SK-N-SH (cell line): ENCODE results near the gene ARMC7. TPM values are rescaled to one million over a fixed set of nuclear protein-coding genes. Genes with fewer than 3 reads are reported as not detected.

Source experiments
- CTCF ChIA-PET: fragments of 300-600, 350-600 bp; formaldehyde crosslinking; extraction: SDS; loops from one replicate; lab custom pipeline; 2021; lab: Yijun Ruan, JAX
- POLR2A ChIA-PET: fragments of 350-600 bp; sonication (Branson Sonifier 250); formaldehyde crosslinking; extraction: SDS; loops from one replicate; lab custom pipeline; 2020; ENCODE audit warnings: antibody characterized with exemption, inconsistent platforms; lab: Yijun Ruan, JAX
- DNase-seq: peaks from one replicate; pipeline ENCODE4 v3.0.0; 2012
- H2AFZ ChIP-seq: fragments of 200-600 bp; sonication (generic); 2 replicates; pipeline ENCODE4 v1.8.1; 2016; ENCODE audit warnings: antibody characterized with exemption, mild to moderate bottlenecking, low read depth
- H3F3A ChIP-seq: fragments of 200-600 bp; sonication (generic); replicated peaks from 2 replicates; pipeline ENCODE3; 2016; ENCODE audit warnings: antibody characterized with exemption, mild to moderate bottlenecking; ENCODE audit not compliant: insufficient read depth
- H3K27ac ChIP-seq, 2 experiments: fragments of 200-500 bp in 1 of 2; fragments of 200-600 bp in 1 of 2; sonication (Bioruptor generic) in 1 of 2; sonication (generic), shearing (Covaris generic) in 1 of 2; 2 replicates each; pipeline versions ENCODE4 v1.5.1 to v1.6.1; 2014 to 2016; ENCODE audit warnings: low read depth in 2 of 2, inconsistent platforms in 1 of 2, low read length in 1 of 2, mild to moderate bottlenecking in 1 of 2, mixed read lengths in 1 of 2
- H3K27me3 ChIP-seq: fragments of 200-600 bp; sonication (generic), shearing (Covaris generic); 2 replicates; pipeline ENCODE4 v1.6.1; 2016; ENCODE audit warnings: mixed run types; ENCODE audit not compliant: insufficient read depth
- H3K36me3 ChIP-seq, 2 experiments: fragments of 200-500 bp in 1 of 2; fragments of 200-600 bp in 1 of 2; sonication (Bioruptor generic) in 1 of 2; sonication (generic) in 1 of 2; replicated peaks in 1 of 2; 2 replicates each; pipeline versions ENCODE3 to v1.5.1; 2014 to 2016; ENCODE audit warnings: low read length in 1 of 2, mild to moderate bottlenecking in 1 of 2; ENCODE audit not compliant: insufficient read depth in 2 of 2, control insufficient read depth in 1 of 2
- H3K4me1 ChIP-seq, 2 experiments: fragments of 200-500 bp in 1 of 2; fragments of 200-600 bp in 1 of 2; sonication (Bioruptor generic) in 1 of 2; sonication (generic), shearing (Covaris generic) in 1 of 2; 2 replicates each; pipeline versions ENCODE4 v1.5.1 to v1.6.1; 2014 to 2016; ENCODE audit warnings: low read depth in 1 of 2, low read length in 1 of 2, mixed run types in 1 of 2; ENCODE audit not compliant: insufficient read depth in 2 of 2, control insufficient read depth in 1 of 2
- H3K4me2 ChIP-seq: fragments of 200-600 bp; sonication (generic), shearing (Covaris generic); 2 replicates; pipeline ENCODE4 v1.6.1; 2017; ENCODE audit warnings: mixed run types
- H3K4me3 ChIP-seq, 2 experiments: fragments of 200-500 bp in 1 of 2; fragments of 200-600 bp in 1 of 2; sonication (Bioruptor generic) in 1 of 2; sonication (generic), shearing (Covaris generic) in 1 of 2; 2 replicates each; pipeline versions ENCODE4 v1.5.1 to v1.8.1; 2014 to 2016; ENCODE audit warnings: low read depth in 2 of 2, inconsistent platforms in 1 of 2, low read length in 1 of 2, mild to moderate bottlenecking in 1 of 2, mixed read lengths in 1 of 2, moderate library complexity in 1 of 2
- H3K79me2 ChIP-seq: fragments of 200-600 bp; sonication (generic); 2 replicates; pipeline ENCODE4 v1.8.1; 2017; ENCODE audit warnings: mild to moderate bottlenecking; ENCODE audit not compliant: insufficient read depth
- H3K9ac ChIP-seq: fragments of 200-600 bp; sonication (generic); 2 replicates; pipeline ENCODE4 v1.6.1; 2017; ENCODE audit warnings: mixed run types
- H3K9me2 ChIP-seq: fragments of 200-600 bp; sonication (generic); 2 replicates; pipeline ENCODE4 v1.6.1; 2017; ENCODE audit warnings: mixed run types
- H3K9me3 ChIP-seq: fragments of 200-600 bp; sonication (generic); 2 replicates; pipeline ENCODE4 v1.6.1; 2017; ENCODE audit warnings: mixed run types, mild to moderate bottlenecking, moderate library complexity
- H4K20me1 ChIP-seq: fragments of 200-600 bp; sonication (generic); 2 replicates; pipeline ENCODE4 v1.6.1; 2017; ENCODE audit warnings: mild to moderate bottlenecking, mixed run types; ENCODE audit not compliant: insufficient read depth
- EP300 ChIP-seq, 2 experiments: IDR thresholded peaks; 2 replicates each; pipeline versions ENCODE4 v1.4.0 to v1.6.1; 2012; ENCODE audit warnings: borderline replicate concordance in 1 of 2, low read depth in 1 of 2, low read length in 1 of 2
- EZH2phosphoT487 ChIP-seq: fragments of 200-600 bp; sonication (generic); IDR thresholded peaks from 2 replicates; pipeline ENCODE4 v1.6.1; 2017; ENCODE audit warnings: low read depth, mixed run types, mild to moderate bottlenecking, antibody characterized with exemption, moderate library complexity, borderline replicate concordance
- FOXM1 ChIP-seq: IDR thresholded peaks from 2 replicates; pipeline ENCODE4 v1.4.0; 2012; ENCODE audit warnings: low read depth, mild to moderate bottlenecking
- GABPA ChIP-seq: IDR thresholded peaks from 2 replicates; pipeline ENCODE4 v1.4.0; 2012; ENCODE audit warnings: low read depth, mild to moderate bottlenecking
- MAX ChIP-seq: IDR thresholded peaks from 2 replicates; pipeline ENCODE4 v1.4.0; 2012; ENCODE audit warnings: low read depth
- MXI1 ChIP-seq: IDR thresholded peaks from 2 replicates; pipeline ENCODE4 v1.6.1; 2012; ENCODE audit warnings: mild to moderate bottlenecking, low read depth, low read length, improper control_type of control experiment
- RCOR1 ChIP-seq: fragments of 150-350 bp; IDR thresholded peaks from 2 replicates; pipeline ENCODE4 v1.6.1; 2017; ENCODE audit warnings: antibody characterized with exemption, low read length
- REST ChIP-seq: IDR thresholded peaks from 2 replicates; pipeline ENCODE4 v1.6.1; 2012; ENCODE audit warnings: mild to moderate bottlenecking, low read depth, low read length, moderate library complexity
- SIN3A ChIP-seq: IDR thresholded peaks from 2 replicates; pipeline ENCODE4 v1.6.1; 2012; ENCODE audit warnings: low read depth, mild to moderate bottlenecking, low read length, moderate library complexity, borderline replicate concordance
- SMC3 ChIP-seq: IDR thresholded peaks from 2 replicates; pipeline ENCODE4 v1.6.1; 2012; ENCODE audit warnings: low read depth, low read length, improper control_type of control experiment
- TEAD4 ChIP-seq: IDR thresholded peaks from 2 replicates; pipeline ENCODE4 v1.4.0; 2012; ENCODE audit warnings: mild to moderate bottlenecking, borderline replicate concordance; ENCODE audit not compliant: insufficient read depth
- USF2 ChIP-seq: fragments of 150-350 bp; IDR thresholded peaks from 2 replicates; pipeline ENCODE4 v1.6.1; 2017; ENCODE audit warnings: antibody characterized with exemption, low read length, low read depth, borderline replicate concordance
- WGBS: methylation state at CpG from one replicate; pipeline ENCODE4 v1.1.6; 2017; ENCODE audit warnings: low lambda C conversion rate; 5-methylcytosine and 5-hydroxymethylcytosine counted together
- polyA plus RNA-seq, 3 experiments: library from polyadenylated mRNA; depleted of rRNA; stranded (reverse); fragments of >200 nt; gene quantifications; 2 replicates each; pipeline ENCODE4 v1.2.3, GENCODE V29; 2012

The ARMC7 gene
- polyA plus RNA-seq, 1 of the 3 experiments (the other 2 are of a cell fraction) = 10.8 TPM

DNA sequence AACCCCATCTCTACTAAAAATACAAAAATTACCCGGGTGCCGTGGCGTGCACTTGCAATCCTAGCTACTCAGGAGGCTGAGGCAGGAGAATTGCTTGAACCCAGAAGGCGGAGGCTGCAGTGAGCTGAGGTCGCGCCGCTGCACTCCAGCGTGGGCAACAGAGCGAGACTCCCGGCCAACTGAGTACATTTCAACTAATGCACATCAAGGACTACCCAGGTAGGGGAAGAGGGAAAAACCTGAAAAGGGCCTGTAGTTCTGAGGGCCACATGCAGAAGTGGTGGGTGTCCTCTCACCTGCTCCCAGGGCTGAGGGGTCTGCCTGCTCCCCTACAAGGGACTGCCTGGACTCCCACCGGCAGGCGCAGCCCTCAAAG is 22.6 kb upstream of the ARMC7 start:
- ChIA-PET CTCF (interaction anchor here (0.6 to 2.8 kb wide), 4 partner anchors 17 to 44 kb away, joined by 3 to 11 read pairs (median 4); partner anchors contain the start of gene NT5C), POLR2A (no interaction called here)
- Histone ChIP-seq H3F3A (peaks cover under 1% of the 10 kb centered on the region), H3K27me3 (no peaks in the 10 kb centered on the region), H3K9me3 (no peaks in the 10 kb centered on the region), H3K36me3 (no peaks in the 10 kb centered on the region), H2AFZ (no peak overlapping the region), H3K4me3 (no peak overlapping the region), H3K4me1 (peaks cover 0 to 10% of the 10 kb centered on the region in 2 experiments; a peak in 1 of 4 replicates), H3K27ac (no peak overlapping the region)
- DNase-seq = no peak
- no peak for TF ChIP-seq USF2
- TF ChIP-seq TEAD4 = no peak
- TF ChIP-seq EP300 (IDR thresholded peaks at IDR 0.05; ENCODE audit: borderline replicate concordance in 1 of 2, low read depth in 1 of 2, low read length in 1 of 2) = no peak
- TF ChIP-seq REST = no peak
- TF ChIP-seq EZH2phosphoT487 = no peak
- TF ChIP-seq, all 33 proteins: peak for 0
- no peaks in the 10 kb centered on the region for H4K20me1 ChIP-seq
- no peak overlapping the region for H3K9ac ChIP-seq
- H3K79me2 ChIP-seq = no peaks in the 10 kb centered on the region
- H3K4me2 ChIP-seq = no peak overlapping the region
- WGBS = 91% methylated on average over 12 of the region's 12 CpGs
- H3K9me2 ChIP-seq = no peaks in the 10 kb centered on the region

DNA sequence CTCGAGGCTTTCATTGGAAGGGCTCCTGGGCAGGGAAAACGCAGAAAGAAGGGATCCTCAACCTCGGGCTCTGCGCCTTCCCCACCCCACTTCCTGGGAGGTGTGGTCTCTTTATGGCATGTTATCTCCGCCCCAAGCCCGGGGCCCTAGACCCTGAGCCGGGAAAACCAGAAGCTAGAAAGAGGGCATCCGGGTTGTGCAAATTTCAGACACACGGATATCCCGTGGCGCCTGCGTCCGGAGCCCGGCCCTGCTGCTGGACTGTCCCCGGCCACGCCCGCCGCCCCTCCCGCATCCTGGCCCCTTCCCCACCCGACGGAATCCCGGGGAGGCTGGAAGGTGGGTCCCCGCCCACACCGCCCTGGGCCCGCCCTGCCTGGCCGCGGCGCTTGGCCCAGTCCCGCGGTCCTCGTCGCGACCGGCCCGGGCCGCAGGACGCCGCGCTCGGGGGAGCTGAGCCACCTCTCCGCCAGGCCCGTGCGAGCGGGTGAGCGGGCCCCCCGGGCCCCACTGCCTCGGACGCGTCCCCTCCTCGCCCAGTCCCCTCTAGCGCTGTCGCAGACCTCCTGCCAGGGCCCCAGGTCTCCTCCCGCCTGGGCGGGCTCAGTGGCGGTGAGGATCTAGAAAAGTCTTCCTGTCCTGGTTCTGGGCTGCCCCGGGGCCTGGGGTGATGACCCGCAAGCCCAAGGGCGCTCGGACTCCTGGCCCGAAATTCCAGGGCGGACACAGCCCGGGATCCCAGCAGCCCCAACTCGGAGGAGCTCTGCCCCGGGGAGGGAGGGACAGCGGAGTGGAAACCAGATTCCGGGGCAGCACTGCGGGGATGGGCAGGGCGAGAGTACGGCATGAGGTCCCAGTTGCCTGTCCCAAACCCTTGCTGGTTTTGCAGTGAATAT is 22.0 kb upstream of the ARMC7 start, which contains the start of gene SLC16A5:
TSS of gene SLC16A5 (plus strand) at position 397 of the 896 bp plus-strand sequence. CDS start 5,683 bp downstream, outside the sequence.
- Histone ChIP-seq H4K20me1 (no peaks in the 10 kb centered on the region), H3K9me3 (no peaks in the 10 kb centered on the region), H3K79me2 (no peaks in the 10 kb centered on the region), H3K4me1 (peaks cover 0 to 10% of the 10 kb centered on the region in 2 experiments; a peak in 1 of 4 replicates), H3K9me2 (no peaks in the 10 kb centered on the region), H3K4me3 (no peak within 1 kb of the TSS), H3K36me3 (no peaks in the 10 kb centered on the region), H3F3A (peaks cover 2% of the 10 kb centered on the region), H3K27me3 (no peaks in the 10 kb centered on the region), H2AFZ (no peak within 1 kb of the TSS), H3K27ac (no peak within 1 kb of the TSS), H3K9ac (no peak within 1 kb of the TSS), H3K4me2 (no peak within 1 kb of the TSS)
- CTCF ChIA-PET = interaction anchor here (0.6 to 2.8 kb wide), 7 partner anchors 12 to 44 kb away, joined by 3 to 23 read pairs (median 4); partner anchors contain the start of gene NT5C
- TF ChIP-seq EZH2phosphoT487 = no peak
- TF ChIP-seq GABPA = no peak
- no peak for TF ChIP-seq TEAD4
- TF ChIP-seq FOXM1 = no peak
- TF ChIP-seq MAX = no peak
- TF ChIP-seq MXI1 = no peak
- no peak for TF ChIP-seq RCOR1
- no peak for TF ChIP-seq SIN3A
- TF ChIP-seq SMC3 = no peak
- POLR2A ChIA-PET = no interaction called here
- DNase-seq = no peak
- WGBS = 87% methylated on average over 68 of the region's 69 CpGs
